ENCODE measurements around the gene KRTAP5-11.
"Not testable (repeated sequence)": the region's sequence is repeated elsewhere in the genome, so short reads cannot be mapped to it uniquely, and the experiment has no call there.

- TF ChIP-seq POLR2A, CTCF (IDR thresholded peaks at IDR 0.05): not testable (repeated sequence)
Observed at GRCh38 chr11:71611218-71611910, 28.7 kb upstream of the KRTAP5-11 start.

Data from Peyer's patch (tissue), 4 donors.